HG03108 (cell line): ENCODE data around the gene SCUBE2.

Source experiments
- ATAC-seq: cut with Tn5 transposase; IDR thresholded peaks from one replicate; pipeline ENCODE4 v1.9.1; 2021; ENCODE audit warnings: moderate library complexity; ENCODE audit not compliant: unreplicated experiment

Gene SCUBE2

DNA sequence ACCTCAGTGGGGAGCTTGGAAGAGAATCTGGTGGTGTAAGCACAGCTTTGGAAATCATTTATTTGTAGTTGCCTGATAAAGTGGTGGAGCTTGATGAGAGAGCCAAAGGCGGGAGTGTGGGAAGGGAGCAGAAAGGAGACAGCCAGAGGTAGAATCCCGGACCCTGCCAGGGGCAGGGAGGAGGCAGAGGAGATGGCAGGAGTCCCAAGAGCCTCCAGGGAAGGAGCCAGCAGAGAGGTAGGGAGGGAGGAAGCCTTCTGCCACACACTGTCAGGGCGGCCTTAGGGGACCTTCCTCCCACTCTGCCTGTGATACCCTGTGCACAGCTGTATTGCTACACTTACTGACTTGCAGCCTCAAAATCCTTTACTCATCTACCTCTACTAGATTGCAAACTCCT lies 15.4 kb downstream of the SCUBE2 start:
- ATAC-seq: no peak

DNA sequence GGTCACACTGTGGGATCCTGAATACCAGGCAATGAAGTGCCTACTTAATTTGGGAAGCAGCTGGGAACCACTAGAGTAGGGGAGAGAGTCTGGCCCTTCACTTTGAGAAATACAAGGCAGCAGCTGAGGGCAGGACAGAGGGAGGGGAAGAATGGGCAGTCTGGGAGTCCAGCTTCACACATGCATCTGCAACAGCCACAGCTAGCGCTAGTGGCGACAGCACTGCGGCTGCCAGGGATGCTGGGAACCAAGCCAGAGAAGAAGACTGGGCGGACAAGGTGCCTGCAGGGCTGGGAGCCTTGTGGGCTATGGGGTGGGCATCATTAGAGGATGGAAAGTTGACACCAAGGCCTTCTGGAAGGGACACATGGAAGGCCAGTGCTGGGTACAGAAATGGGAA lies 15.8 kb downstream of the SCUBE2 start:
- no peak for ATAC-seq

DNA sequence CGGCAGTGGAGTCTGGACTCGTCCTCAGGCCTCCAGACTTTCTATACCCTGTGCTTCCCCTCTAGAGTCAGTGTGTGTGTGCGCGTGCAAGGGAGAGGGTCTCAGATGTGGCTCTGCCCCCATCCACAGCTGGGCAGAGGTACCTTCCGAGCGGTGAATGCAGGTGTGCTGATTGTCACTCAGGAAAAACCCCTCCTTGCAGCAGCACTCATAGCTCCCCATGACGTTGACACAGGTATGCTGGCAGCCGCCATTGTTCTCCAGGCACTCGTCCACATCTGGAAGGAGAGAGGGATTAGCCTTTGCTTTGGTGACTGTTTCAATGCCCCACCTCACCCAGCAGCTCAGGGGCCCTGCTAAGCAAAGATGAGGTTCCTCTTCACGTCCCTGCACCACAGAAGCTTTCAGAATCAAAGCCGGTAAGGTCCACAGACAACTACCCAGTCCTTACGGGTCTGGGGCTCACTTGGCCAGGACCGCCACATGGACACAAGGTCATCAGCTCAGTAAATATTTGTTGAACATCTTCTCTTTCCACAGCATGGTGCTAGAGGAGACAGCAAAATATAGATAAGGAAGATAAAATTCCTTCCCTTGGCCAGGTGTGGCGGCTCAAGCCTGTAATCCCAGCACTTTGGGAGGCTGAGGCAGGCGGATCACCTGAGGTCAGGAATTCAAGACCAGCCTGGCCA lies 16.9 kb downstream of the SCUBE2 start:
- no peak for ATAC-seq

DNA sequence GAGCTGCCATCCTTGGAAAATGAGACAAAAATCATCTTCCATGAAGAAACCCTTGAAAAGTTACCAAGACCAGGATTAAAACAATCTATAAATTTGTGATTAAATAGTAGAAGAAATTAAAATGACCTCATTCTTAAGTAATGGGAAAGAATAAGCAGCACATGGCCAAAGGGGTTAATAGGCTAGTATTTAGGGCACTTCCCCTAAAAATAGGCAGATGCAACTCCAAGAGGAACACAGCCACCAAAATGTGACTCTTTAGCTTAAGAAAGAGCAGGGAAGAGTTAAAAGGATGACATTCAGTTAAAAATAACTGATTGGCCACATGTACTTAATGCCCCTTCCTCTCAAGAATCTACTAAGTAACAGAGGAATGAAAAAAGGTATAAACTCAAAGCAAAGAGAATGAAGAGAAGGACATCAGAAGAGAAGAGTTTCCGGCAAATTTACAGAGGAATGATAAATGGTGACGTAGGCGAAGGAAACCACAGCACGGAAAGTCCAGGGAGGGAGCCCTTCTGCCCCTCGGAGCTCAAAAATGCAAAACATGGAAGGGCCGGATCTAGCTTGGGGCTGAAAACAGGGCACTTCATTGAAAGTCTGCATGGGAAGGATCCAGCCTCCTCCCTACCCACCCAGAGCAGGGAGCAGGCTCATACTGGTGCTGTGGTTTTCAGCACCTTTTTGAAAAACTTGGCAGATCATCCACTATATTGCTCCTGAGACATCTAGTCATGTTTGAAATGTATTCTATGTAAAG lies 17.8 kb downstream of the SCUBE2 start:
- ATAC-seq: no peak

DNA sequence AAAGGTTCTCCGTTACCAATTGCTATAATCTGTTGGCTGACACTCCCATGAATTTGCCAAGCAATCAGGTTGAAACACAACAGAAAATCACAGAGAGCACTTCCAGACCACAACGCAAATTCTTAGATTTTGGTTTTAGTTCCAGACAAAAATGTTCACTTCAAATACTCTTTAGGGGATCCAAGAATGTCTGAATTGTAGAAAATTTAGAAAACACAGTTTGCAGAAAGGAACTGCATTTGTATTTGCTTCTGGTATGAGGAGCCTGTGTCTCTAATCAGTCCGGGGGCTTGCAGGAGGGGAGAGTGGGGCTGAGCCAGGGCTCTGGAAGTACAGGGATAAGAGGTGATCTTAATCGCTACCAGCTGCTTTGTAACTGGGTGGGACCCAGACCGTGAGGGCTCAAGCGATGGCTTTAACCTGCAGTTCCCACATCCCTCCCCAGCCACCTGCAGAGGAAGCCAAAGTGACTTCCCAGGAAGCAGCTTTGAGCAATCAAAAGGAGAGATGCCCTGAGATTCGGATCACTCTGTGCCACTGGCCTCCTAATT lies 18.7 kb downstream of the SCUBE2 start:
- no peak for ATAC-seq

DNA sequence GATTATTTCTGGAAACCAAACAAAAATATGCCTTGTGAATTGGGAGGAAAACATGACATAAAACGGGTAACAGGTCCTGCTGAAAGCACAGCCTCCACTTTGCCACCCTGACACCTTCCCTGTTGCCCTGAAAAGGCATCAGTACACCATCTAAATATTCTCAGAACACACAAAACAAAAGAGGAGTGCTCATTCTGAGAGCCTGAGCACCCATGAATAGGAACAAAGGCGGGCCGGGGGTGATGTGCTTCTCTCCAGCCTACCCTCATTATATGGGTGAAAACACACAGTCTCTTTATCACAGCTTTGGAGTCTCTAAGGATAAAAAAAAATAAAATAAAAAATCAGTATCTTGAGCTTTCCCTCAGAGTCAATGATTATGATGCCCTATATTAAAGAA lies 19.7 kb downstream of the SCUBE2 start:
- no peak for ATAC-seq

DNA sequence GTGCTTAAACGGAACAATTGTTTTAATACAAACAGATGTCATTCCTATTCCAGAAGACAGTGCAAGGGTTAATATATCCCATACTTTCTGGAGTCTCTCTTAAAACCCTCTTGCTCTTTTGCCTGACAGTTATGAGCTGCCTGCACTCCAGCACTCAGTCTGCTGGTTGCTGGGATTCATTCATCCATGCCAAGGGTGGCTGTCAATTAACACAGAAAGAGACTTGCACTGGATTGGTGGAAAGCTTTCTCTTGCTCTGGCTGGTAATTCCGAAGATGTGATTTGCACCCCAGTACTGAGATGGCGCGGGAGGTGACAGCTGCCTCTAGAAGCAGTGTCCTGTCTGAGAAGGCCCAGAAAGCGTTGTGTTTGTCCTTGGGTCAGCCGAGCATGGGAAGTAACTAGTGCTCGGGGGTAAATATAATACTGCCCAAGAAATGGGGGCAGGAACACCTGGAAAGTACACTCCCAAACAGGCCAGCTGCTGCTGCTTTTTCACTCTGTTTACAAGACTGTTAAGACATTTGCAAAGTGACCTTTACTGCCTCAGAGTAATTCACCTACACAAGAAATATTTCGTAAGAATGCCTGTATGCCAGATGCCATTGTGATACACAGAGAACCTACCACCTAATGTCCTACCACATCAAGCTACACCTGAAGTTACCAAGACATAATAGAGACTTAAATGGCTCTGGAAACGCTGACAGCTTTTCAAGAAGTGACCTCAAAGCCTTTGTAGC lies 20.5 kb downstream of the SCUBE2 start:
- no peak for ATAC-seq

DNA sequence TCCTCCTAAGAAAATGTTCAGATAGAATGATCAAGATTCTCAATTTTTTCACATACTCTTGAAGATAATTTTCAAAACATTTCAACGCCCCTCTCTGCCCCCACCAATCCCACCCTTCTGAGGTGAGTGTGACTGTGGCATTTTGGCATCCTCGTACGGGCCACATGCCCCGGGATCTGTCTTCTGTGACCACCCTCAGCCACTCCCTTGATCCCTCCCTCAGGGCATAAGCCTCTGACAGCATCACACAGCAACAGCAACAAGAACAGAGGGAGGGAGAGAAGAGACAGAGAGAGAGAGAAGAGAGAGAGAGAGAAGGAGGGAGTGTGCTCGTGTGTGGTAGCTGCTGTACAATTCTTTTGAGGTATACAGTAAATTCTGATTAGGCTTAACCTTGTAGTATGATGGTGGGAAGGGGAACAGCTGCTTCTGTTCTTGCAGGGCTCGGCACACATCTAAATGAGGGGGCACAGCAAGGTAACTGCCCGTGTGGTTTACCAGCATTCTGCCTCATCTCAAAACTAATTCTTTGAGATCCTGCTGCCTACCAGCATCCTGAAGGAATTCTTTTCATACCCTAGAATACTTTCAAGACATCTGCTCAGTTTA lies 21.4 kb downstream of the SCUBE2 start:
- ATAC-seq: no peak

DNA sequence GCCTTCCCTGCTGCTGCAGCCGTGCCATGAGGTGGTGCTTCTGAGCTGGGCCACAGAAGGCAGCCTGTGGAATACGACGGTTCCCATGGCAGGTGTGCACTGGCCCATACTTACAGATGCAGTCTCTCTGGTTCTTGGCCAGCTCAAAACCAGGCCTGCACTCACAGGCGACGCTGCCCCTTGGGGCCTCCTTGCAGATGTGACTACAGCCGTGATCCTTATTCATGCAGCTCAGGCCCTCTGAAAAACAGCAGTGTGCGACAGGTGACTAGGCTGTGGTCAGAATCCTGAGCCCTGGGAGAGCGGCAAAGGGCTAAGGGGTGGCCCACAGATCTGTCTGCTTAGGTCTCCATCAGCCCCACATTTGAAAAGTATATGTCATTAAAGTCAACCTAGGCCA lies 22.1 kb downstream of the SCUBE2 start:
- ATAC-seq: no peak

DNA sequence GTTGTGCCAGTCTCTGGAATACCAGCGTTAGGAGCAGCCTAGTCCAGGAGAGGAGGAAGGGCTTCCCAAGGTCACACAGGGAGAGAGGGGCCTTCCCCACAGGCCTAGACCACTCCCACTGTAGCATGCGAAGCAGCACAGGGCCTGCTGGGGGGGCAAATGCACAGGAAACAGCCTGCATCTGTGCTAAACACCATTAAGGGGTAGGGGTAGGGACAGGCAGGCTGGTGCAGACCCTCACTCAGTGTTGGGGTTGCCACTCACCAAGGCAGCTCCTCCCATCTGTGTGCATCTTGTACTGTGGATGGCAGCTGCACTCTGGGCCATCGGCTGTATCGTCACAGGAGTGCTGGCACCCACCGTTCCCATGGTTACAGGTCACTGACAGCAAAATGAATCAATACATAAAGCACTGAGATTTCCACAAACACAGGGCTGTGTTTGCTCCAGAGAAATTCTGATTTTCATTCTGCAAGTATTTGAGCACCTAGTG lies 24.9 kb downstream of the SCUBE2 start:
- no peak for ATAC-seq

DNA sequence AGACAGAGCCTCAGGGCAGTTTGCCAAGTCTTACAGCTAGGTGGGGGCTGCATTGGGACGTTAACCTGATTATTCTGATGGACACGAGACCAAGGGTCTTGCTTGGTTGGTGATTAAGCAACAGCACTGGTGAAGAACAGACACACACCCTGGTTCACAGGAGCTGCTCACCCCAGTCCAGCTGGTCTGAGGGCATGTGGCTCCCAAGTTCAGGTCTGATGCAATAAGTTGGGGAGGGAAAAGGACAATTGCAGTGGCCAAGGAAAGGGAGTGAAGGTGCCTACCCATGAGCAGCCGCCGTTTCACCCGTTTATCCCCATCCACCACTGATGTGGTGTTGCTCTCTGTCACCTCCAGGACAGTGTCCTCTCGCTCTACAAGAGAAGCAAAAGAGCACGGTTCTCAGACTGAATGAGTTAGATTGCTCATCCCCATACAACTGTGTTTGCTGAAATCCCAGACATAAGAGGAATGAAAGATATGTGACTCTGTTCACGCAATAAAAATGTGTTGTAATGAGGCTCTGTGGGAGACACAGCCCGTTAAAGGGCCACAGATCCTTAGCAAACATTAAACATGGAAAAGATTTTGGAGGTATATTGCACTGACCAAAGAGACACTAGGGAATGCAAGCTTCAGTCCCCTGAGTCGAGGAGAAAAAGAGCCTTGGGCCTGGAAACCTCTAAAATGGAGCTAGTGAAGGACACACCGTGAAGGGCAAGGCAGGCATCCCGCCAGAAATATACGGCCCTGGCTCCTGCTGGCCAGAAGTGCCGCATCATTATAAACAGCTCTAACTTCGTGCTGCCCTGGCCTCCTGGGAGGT lies 25.6 kb downstream of the SCUBE2 start:
- no peak for ATAC-seq

DNA sequence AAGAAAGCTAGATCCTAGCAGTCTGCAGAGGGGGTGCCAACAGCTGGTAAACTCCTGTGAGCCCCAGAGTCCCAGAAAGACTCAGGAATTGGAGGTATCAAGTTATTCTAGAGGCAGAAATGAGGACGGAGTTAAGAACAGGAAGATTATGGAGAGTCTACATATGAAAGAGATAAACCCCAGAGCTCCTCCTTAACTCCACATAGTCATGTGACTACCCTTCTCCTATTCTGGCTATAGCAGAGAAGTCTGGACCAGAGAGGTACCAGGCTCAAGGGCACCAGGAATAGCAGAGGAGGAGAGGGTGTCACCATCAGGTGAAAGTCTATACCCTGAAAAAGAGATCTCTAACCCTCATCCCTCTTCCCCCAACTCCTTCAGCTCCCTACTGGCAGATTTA lies 29.6 kb downstream of the SCUBE2 start:
- ATAC-seq: no peak

DNA sequence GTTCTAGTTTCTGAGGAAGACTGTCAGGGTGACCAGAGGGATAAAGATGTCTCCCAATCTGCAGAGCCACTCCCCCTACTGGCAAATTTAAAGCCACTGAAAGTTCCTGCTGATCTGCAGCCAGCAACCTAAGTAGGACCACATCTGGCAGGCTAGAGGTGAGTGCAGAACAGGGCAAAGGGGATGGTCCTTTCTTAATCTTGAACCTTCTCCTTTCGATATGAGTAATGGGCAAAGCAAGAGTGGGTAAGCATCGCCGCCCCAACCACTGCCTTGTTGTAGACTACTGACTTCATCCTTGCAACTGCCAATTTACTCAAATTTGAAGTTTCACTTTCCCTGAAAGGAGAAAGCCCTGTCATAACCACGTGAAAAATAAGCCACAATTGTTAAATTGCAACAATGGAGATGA lies 30.7 kb downstream of the SCUBE2 start:
- ATAC-seq: peak; percentile 99

DNA sequence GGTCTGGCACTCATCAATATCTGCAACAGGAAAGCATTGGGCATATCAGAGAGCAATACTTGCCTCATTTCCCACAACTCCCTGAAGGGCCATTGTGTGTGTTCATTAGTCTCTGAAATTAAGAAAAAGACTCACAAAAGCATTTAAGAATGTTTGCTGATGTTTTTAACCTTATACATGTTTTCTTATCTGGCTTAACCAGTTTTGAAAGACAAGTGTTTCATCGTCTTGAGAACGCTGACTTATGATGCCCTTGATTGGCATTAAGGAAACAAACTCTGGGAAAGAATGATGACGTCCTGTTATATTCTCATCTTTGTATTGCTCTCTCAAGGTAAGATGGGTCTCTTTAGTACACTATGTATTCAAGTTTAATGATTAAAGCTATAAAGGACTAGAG lies 32.0 kb downstream of the SCUBE2 start:
- ATAC-seq: no peak

DNA sequence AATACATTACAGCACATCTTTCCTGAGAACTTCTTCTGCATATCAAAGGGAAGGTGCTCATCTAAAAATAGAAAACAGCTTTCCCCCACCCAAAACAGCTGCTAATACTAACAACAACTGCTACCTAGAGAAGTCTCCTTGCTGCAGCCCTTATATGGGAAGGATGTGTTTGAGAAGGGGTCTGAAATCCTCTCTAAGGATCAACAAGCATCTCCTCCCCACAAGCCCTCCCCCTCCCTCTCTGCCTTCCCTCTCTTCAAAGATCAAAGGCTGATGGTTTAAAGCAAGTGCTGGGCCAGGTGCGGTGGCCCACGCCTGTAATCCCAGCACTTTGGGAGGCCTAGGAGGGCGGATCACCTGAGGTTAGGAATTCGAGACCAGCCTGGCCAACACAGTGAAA lies 33.5 kb downstream of the SCUBE2 start:
- no peak for ATAC-seq

DNA sequence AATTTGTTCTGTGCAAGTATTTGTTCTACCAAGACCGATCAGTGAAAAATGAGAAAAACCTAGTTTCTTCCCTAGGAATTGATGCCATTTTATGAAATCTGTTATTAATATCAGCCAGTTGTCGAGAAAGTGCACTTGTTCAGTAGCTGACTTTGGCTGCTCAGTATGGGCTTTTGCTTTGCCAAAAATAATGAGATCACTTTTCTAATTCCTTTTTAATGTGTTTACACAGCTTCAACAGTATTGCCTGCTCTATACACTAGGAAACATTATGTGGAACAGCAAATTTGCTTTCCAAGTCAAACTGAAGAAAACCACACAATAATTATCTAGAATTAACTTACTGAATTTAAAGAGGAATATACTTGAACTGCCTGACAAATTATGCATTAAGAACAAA lies 34.4 kb downstream of the SCUBE2 start:
- no peak for ATAC-seq

DNA sequence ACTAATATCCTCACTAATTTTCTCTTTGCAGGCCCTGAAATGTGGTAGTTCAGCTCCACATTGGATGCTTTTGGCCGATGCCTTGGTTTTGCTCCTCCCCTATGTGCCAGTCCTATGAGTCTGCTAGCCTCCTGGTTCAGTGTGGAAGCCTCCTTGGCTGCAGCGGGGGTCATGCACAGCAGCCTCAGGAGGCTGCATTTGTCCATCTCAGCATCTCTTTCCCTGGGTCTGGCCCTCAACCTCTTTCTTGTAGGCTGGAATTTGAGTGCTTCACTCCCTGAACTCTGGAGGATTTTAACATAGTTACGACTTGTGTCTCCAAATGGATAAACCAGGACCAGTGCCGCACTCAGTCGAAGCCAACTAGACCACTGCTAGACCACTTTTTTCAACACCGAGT lies 34.9 kb downstream of the SCUBE2 start:
- no peak for ATAC-seq

DNA sequence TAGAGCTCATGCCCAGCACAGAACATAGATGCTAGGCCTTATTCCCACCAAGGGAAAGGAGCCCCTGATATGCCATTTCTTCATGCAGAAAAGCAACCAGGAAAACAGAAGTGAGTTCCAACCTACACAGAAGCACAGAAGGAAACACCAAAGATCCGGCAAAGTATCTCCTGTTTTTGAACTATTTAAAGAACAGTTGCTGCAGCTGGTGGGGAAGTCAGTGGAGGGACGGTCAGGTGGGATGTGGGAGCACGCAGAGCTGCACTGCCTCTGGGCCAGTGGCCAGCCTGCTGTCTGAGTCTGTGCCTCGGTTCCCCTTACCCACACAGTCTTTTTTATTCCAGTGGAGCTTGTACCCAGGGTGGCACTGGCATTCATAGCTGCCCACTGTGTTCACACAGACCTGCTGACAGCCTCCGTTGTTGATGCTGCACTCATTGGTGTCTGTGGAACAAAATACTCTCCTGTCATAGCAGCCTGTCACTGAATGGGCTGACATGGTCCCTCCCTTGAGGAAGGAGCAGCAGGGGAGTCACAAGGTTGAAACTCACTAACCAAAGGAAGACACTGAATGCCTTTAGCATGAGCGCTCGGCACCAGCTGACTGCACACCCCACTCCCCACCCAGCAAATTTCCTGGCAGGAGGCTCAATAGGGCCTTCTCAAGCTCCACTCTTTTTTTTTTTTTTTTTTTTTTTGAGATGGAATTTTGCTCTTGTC lies 37.9 kb downstream of the SCUBE2 start:
- no peak for ATAC-seq

DNA sequence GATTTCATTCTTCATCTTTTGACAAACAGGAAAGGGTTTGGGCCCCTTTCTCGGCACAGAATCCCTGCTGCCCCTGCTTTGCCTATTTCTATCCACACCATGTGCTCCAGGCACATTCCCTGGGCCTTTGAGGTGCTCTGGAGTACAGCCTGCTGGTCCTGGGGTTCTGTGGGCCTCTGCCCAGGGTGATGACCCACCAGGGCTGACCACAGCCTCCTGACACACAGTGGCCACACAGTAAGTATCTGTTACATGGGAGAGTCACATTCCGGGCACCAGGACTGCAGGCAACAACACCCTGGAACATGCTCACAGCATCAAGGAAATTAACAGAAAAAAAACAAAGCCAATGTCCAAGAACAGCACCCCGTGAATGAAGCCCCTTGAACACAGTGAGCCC lies 39.1 kb downstream of the SCUBE2 start:
- ATAC-seq: no peak

DNA sequence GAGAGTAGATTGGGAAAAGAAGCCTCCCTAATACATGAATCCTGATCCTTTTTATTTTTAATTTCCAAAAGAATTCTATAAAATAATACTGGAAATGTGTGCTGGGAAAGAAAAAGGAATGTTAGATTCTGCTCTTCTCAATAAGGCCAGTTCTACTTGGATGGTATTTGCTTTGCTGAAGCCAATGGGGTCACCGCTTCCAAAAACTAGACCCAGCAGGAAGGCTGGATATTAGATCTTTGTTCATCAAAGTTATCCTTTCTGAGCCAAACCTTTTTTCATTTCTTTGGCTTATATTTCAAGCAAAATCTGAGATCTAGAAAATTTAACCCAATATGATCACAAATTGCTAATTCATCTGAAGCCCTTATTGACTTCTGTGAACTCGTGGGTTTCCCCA lies 41.4 kb downstream of the SCUBE2 start:
- ATAC-seq: no peak
